Activated naive CD4-positive, alpha-beta T cell treated with anti-CD3 and anti-CD28 coated beads, Interleukin-2, amount 50 U/mL, for 24 hours (primary cell): Measurements from ENCODE around the gene ROR1.

Experiments
- H3K27ac Mint-ChIP-seq: one replicate; pipeline ENCODE4 v1.8.0; 2021; ENCODE audit warnings: mild to moderate bottlenecking, mixed read lengths
- H3K27me3 Mint-ChIP-seq: one replicate; pipeline ENCODE4 v1.8.0; 2021; ENCODE audit warnings: mixed read lengths
- H3K36me3 Mint-ChIP-seq: one replicate; pipeline ENCODE4 v1.8.0; 2021; ENCODE audit warnings: mixed read lengths
- H3K4me1 Mint-ChIP-seq: one replicate; pipeline ENCODE4 v1.8.0; 2021; ENCODE audit warnings: mixed read lengths
- H3K4me3 Mint-ChIP-seq: one replicate; pipeline ENCODE4 v1.8.0; 2021; ENCODE audit warnings: mild to moderate bottlenecking, mixed read lengths
- H3K9me3 Mint-ChIP-seq: one replicate; pipeline ENCODE4 v1.8.0; 2021; ENCODE audit warnings: mixed read lengths

Gene ROR1

DNA sequence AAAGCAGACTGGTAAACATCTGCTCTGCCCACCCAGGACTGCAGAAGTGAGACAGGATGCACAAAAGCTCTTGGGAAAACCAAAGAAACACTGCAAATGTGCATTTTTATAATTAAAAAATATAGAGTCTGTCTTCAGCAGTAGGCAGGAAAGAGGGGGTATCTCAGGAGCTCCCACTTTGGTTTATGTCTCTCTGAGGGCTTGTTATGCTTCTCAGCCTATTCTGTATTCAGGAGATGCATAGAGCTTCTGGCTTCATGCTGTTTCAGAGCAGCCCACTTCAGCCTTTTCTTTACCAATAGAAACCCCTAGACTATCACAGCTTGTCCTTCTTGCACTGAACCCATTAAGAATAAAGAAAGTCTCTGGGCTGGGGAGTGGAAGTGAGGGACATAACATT, 148.0 kb downstream of the ROR1 start:
- Mint-ChIP-seq H3K4me3 (no peak overlapping the region), H3K4me1 (no peaks in the 10 kb centered on the region), H3K36me3 (no peaks in the 10 kb centered on the region), H3K9me3 (no peaks in the 10 kb centered on the region), H3K27ac (no peak overlapping the region), H3K27me3 (peaks cover 5% of the 10 kb centered on the region)

DNA sequence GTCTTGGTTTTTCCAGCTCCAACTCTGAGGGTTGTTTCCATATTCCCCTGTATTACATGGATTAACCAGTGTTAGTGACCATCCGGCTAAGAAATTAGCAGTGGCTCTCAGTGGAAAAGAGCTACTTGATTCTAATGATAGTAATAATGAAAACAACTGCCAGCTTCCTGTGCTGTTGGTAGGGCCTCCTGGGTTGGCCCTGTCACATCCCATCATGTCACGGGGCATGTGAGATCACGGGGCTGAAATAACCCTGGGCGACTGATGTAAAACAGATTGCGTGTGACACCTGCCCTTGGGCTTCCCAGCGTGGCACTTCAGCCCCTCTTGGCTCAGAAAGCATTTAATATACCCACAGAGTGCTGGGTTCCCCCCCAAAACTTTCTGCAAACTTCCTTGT, 149.0 kb downstream of the ROR1 start:
- Mint-ChIP-seq H3K9me3 (no peaks in the 10 kb centered on the region), H3K36me3 (no peaks in the 10 kb centered on the region), H3K4me1 (no peaks in the 10 kb centered on the region), H3K4me3 (no peak overlapping the region), H3K27ac (no peak overlapping the region), H3K27me3 (peaks cover 5% of the 10 kb centered on the region)

DNA sequence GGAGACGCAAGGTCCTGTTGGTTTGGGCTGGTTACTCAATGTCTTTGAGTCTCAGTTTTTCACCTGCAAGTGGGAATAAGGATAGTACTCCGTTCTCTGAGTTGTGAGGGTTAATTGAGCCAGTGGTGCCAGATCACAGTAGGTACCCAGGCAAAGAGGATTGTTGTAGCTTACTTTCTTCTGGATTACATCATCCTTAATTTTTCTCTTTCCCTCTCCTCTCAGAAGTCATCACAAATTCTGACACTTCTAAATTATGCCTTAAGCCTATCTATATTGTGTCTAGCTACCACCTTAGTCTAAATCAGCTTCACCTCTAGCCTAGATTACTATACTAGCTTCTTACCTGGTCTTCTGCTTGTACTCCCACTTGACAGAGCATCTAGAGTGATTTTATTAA, 149.5 kb downstream of the ROR1 start:
- Mint-ChIP-seq H3K27me3 (peaks cover 5% of the 10 kb centered on the region), H3K9me3 (no peaks in the 10 kb centered on the region), H3K27ac (no peak overlapping the region), H3K36me3 (no peaks in the 10 kb centered on the region), H3K4me3 (no peak overlapping the region), H3K4me1 (no peaks in the 10 kb centered on the region)

DNA sequence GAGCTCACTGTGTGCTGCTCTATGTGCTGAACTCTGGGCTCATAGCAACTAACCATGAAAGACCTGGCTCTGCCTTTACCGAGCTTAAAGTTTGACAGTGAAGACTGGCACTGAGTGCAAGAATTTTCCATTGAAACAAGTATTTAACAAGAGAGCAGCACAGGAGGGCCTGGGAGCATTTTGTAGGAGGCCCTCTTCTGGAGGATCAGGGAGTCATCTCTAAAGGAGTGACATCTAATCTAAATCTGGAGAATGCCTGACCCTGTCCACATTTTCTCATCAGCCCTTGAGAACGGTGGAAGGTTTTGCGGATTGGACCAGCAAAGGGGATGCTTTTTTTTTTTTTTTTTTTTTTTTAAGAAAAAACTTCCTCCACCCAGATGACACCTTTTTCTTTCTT, 150.8 kb downstream of the ROR1 start:
- H3K9me3 Mint-ChIP-seq, result no peaks in the 10 kb centered on the region
- H3K4me3 Mint-ChIP-seq, result no peak overlapping the region
- H3K4me1 Mint-ChIP-seq, result no peaks in the 10 kb centered on the region
- no peaks in the 10 kb centered on the region for H3K36me3 Mint-ChIP-seq
- H3K27me3 Mint-ChIP-seq, result peaks cover 7% of the 10 kb centered on the region
- no peak overlapping the region for H3K27ac Mint-ChIP-seq

DNA sequence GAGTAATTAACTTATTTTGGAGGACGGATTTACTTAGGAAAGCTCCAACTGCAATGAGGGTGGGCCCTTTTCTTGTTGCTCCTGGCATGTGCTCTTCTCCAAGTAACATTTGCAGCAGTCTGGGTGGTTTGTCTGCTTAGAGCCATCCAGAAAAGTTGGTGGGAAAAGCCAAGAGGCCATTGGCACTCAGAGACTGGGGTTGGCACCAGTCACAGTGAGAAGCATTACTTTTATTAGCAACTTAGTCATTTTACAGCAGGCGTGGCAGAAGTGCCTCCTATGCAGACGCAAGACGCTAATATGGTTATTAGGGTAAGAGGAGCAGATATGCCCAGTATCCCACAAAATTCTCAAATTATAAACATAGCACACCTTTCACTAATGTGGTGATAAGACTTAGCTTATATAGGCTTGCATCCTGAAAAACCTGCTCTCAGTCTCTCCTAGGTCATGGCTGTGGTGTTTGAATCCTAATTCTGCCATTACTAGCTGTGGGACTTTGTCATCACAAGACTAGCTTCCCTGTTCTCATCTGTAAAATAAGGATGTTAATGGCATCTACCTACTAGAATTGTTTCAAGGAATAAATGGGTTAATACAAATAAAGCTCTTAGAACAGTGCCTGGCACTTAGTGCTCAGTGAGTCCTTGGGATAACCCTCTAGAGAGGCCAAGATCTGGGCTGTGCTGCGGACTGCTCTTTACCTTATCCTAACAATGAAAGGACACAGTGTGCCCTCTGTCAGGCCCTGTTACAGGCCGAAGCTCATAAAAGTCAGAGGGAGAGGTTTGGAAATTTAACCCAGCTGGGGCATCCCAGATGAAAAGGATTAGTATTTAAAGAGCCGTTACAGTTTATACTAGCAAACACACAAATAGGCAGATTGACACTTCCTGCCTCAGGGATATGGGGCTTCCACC, 154.6 kb downstream of the ROR1 start:
- H3K4me1 Mint-ChIP-seq, result no peaks in the 10 kb centered on the region
- H3K27me3 Mint-ChIP-seq, result peaks cover 3% of the 10 kb centered on the region
- H3K4me3 Mint-ChIP-seq, result no peak overlapping the region
- no peaks in the 10 kb centered on the region for H3K36me3 Mint-ChIP-seq
- H3K9me3 Mint-ChIP-seq, result no peaks in the 10 kb centered on the region
- H3K27ac Mint-ChIP-seq, result no peak overlapping the region

DNA sequence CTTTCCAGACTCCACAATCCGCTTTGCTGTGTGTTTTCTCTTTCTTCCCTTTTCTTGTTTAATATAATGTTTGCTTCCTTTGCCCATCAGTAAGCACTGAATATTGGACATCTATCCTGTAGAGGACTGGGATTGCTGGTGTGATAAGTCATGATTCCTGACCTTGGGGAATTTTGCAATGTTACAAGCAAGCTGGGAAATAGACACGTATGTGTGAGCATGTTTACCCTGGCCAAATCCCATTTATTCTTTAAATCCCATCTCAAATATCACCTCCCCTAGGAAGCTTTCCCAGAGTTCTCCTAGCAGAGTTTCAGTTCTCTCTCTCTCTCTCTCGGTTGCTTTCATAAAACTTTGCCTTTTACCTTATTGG, 155.3 kb downstream of the ROR1 start:
- Mint-ChIP-seq H3K36me3 (no peaks in the 10 kb centered on the region), H3K27ac (no peak overlapping the region), H3K4me3 (no peak overlapping the region), H3K9me3 (no peaks in the 10 kb centered on the region), H3K27me3 (peaks cover 3% of the 10 kb centered on the region), H3K4me1 (no peaks in the 10 kb centered on the region)

DNA sequence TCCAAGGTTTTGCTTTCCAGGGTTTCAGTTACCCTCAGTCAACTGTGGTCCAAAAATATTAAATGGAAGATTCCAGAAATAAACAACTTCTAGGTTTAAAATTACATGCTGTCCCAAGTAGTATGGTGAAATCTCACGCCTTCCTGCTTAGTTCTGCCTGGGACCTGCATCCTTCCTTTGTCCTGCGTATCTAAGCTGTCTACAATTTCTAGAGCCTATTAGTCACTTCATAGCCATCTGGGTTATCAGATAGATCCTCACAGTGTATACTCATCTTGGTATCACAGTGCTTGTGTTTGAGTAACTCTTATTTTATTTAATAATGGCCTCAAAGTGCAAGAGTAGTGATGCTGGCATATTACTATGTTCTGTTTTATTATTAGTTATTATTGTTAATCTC, 157.7 kb downstream of the ROR1 start:
- Mint-ChIP-seq H3K4me3 (no peak overlapping the region), H3K27me3 (peaks cover 3% of the 10 kb centered on the region), H3K4me1 (no peaks in the 10 kb centered on the region), H3K27ac (no peak overlapping the region), H3K9me3 (no peaks in the 10 kb centered on the region), H3K36me3 (no peaks in the 10 kb centered on the region)

DNA sequence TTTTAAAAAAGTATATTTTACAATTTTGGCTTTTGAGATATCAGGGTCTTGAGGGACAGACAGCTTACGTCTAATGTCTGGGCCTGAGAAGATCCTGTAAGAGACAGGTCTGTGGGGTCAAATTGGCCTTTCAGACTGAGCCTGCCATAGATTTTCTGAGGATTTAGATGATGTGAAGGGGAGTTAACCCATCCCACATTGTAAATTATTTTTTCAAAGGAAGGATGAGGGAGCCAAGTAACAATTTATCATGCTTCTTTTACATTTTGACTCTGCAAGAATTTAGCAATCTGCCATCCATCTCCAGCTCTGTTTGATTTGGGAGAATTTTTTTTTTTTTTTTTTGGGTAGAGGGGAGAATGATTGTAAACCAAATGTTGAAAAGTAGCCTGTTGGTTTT, 160.9 kb downstream of the ROR1 start:
- no peak overlapping the region for H3K27ac Mint-ChIP-seq
- H3K4me1 Mint-ChIP-seq, result no peaks in the 10 kb centered on the region
- H3K4me3 Mint-ChIP-seq, result no peak overlapping the region
- no peaks in the 10 kb centered on the region for H3K9me3 Mint-ChIP-seq
- H3K36me3 Mint-ChIP-seq, result no peaks in the 10 kb centered on the region
- no peaks in the 10 kb centered on the region for H3K27me3 Mint-ChIP-seq

DNA sequence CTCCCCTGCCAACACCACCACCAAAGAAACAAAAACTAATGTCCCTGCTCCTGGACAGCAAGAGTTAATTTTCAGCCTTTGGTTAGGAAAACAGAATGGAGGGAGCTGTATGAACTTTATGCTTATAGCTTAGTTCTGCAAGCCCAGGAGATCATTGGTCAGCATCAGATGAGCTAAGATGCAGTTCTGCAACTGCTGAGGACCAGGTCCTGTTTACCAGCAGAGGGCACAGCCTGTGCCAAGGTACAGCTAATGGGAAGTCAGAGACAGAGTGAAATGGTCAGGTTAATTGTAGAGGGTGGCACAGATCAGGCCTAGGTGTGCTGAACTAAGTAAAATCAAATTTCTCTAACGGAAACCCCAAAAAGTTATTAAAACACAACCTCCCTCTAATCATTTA, 161.3 kb downstream of the ROR1 start:
- H3K36me3 Mint-ChIP-seq, result no peaks in the 10 kb centered on the region
- H3K27ac Mint-ChIP-seq, result no peak overlapping the region
- H3K4me1 Mint-ChIP-seq, result no peaks in the 10 kb centered on the region
- H3K9me3 Mint-ChIP-seq, result no peaks in the 10 kb centered on the region
- H3K4me3 Mint-ChIP-seq, result no peak overlapping the region
- H3K27me3 Mint-ChIP-seq, result no peaks in the 10 kb centered on the region

DNA sequence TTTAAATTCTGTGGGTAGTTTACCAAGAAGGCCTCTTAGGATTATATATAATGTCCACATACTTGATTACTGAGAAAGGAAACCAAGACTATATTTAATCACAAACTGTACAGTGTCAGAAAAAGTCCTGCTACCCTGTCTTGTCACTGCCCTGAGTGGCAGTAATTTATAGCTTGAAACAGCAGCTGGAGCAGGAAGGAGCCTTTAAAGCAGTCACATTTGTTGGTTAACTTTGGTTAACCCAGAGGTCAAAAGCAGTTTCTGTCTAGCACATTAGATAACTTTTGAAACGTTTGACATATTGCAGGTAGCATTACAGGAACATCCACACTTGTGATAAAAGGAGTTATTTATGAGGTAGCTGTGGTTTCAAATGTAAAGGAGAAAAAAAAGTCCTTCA, 161.7 kb downstream of the ROR1 start:
- Mint-ChIP-seq H3K27me3 (peaks cover 1% of the 10 kb centered on the region), H3K4me3 (no peak overlapping the region), H3K4me1 (no peaks in the 10 kb centered on the region), H3K27ac (no peak overlapping the region), H3K9me3 (no peaks in the 10 kb centered on the region), H3K36me3 (no peaks in the 10 kb centered on the region)

DNA sequence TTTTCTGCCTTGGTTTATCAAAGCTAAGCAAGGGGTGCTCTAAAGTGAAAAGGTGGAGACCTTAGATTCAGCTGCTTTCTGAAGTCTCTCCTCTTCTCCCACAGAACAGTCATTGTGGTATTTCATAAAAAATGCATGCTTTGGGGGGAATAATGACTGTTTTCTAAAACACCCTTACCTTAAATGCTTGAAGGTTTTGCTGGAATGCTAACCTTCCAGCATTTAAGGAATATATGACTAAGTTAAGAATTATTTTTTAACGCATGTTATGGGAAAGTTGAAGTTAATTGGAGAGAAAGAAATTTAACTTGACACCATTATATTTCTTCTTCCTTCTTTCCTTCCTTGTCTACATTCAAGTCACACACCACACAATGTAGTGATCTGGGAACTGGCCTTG, 162.5 kb downstream of the ROR1 start:
- Mint-ChIP-seq H3K27ac (no peak overlapping the region), H3K4me1 (no peaks in the 10 kb centered on the region), H3K27me3 (peaks cover 1% of the 10 kb centered on the region), H3K4me3 (no peak overlapping the region), H3K9me3 (no peaks in the 10 kb centered on the region), H3K36me3 (no peaks in the 10 kb centered on the region)

DNA sequence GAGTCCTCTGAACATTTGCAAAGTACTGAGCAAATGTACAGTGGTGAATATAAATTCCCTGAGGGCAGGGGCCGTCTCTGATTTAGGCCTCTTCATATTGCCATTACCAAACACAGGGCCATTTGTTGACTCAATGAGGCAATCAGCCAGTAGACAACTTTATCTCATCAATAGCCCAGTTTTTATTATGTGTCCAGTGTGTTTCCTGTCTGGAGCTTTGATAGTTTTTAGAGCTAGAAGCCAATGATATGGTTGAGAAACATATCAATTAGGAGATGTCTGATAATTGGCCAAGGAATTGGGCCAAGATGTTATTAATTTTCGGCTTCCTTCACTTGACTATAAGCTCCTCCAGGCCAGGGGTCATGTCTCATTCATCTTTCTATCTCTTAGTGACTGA, 163.0 kb downstream of the ROR1 start:
- no peak overlapping the region for H3K27ac Mint-ChIP-seq
- peaks cover 1% of the 10 kb centered on the region for H3K27me3 Mint-ChIP-seq
- H3K4me1 Mint-ChIP-seq, result no peaks in the 10 kb centered on the region
- H3K36me3 Mint-ChIP-seq, result no peaks in the 10 kb centered on the region
- H3K4me3 Mint-ChIP-seq, result no peak overlapping the region
- no peaks in the 10 kb centered on the region for H3K9me3 Mint-ChIP-seq

DNA sequence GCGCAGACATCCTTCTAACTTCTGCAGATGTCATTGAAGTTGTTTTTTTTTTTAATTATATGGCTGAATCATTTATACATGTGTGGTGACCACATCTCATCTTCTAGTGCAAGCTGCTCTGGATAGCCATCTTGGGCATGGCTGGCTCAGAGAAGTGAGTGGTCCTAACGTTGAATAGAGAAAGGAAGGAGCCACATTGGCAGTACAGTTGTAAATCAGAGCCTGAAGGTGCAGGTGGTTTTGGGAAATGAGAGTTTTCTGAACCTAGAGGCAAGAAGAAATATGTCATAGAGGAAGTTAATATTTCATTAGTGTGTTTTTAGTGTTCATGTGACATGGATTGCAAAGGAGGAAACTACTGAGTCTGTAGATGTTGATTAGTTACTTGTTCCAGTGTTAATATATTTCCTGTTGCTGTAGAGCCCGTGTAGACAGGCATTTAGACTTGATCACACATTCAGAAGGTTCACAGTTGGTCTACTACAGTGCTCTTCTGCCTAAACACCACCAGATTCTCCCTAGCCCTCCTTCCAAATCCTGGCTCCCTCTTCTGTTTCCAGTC, 163.7 kb downstream of the ROR1 start:
- Mint-ChIP-seq H3K27ac (no peak overlapping the region), H3K27me3 (peaks cover 1% of the 10 kb centered on the region), H3K9me3 (no peaks in the 10 kb centered on the region), H3K4me1 (no peaks in the 10 kb centered on the region), H3K36me3 (no peaks in the 10 kb centered on the region), H3K4me3 (no peak overlapping the region)

DNA sequence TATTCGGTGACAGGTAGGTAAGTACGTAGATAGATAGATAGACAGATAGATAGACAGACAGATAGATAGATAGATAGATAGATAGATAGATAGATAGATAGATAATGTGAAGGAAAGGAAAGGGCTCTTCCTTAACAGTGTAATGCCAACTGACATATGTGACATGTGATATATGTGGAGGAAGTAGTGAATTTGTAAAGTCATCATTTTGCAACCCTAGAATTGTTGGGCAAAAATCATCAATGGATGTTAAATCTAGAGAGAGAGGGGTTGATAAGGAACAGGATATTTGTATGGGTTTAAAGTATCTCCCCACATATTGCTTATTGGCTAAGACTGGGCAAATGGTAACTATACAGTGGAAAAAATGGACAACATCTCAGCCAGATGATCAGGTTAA, 166.6 kb downstream of the ROR1 start:
- H3K36me3 Mint-ChIP-seq, result no peaks in the 10 kb centered on the region
- peaks cover 7% of the 10 kb centered on the region for H3K27me3 Mint-ChIP-seq
- no peak overlapping the region for H3K4me3 Mint-ChIP-seq
- H3K4me1 Mint-ChIP-seq, result no peaks in the 10 kb centered on the region
- H3K27ac Mint-ChIP-seq, result no peak overlapping the region
- no peaks in the 10 kb centered on the region for H3K9me3 Mint-ChIP-seq

DNA sequence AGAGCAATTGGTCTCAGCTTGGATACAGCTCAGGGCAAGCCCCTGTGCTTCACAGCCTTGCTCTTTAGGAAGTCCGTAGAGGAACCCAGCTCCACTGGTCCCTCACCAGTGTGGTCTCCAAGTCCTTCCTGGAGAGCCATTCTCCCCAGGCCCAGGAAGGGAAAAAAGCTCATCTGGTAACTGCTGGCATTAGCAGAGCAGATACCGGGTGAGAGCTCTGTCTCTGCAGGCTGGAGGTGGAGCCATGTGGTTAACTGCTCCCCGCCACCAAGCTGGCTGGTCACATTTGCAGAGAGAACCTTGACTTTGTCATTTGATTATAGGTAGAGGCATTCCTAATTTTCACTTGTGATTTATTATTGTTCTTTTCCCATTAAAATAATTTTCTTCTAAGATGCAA, 169.6 kb downstream of the ROR1 start:
- H3K27me3 Mint-ChIP-seq, result peaks cover 7% of the 10 kb centered on the region
- H3K36me3 Mint-ChIP-seq, result no peaks in the 10 kb centered on the region
- H3K9me3 Mint-ChIP-seq, result no peaks in the 10 kb centered on the region
- H3K4me3 Mint-ChIP-seq, result no peak overlapping the region
- no peak overlapping the region for H3K27ac Mint-ChIP-seq
- no peaks in the 10 kb centered on the region for H3K4me1 Mint-ChIP-seq

DNA sequence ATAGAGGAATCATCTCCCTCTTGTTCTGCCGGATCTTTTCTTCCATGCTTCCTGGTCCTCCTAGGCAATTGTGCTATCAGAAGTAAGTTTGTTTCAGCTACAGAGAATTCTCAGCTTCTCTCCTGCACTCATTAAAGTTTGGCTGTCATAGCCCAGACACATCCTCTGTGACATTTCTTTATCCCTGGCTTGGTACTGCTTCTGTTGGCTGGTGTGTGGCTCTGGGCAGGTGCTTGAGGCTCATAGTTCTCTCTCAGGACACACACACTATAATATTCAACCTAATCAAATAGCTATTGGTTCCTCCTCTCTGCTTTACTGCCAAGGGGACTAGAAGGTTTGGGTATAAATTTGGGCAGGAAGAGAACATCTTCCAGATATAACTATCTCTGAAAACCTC, 172.1 kb downstream of the ROR1 start:
- Mint-ChIP-seq H3K4me3 (no peak overlapping the region), H3K9me3 (no peaks in the 10 kb centered on the region), H3K27ac (no peak overlapping the region), H3K4me1 (no peaks in the 10 kb centered on the region), H3K27me3 (peaks cover 6% of the 10 kb centered on the region), H3K36me3 (no peaks in the 10 kb centered on the region)
